Central memory CD8-positive, alpha-beta T cell (primary cell): ENCODE results near the gene VWA5B2.

Experiments
- ATAC-seq: fragments of 150-1000 bp; cut with Tn5 transposase; replicated peaks from 2 replicates; pipeline ENCODE4 v1.10.0; 2022; ENCODE audit warnings: mild to moderate bottlenecking, moderate FRiP score, moderate number of reproducible peaks; ENCODE audit not compliant: poor library complexity, severe bottlenecking; ENCODE audit errors: extremely low read depth
- DNase-seq, 2 donors: peaks; one replicate each; pipeline ENCODE4 v3.0.0; 2021; ENCODE audit warnings: low spot score in 2 of 2
- H3K27ac Mint-ChIP-seq: one replicate; pipeline ENCODE4 v1.8.0; 2022; ENCODE audit warnings: low read depth, mild to moderate bottlenecking, moderate library complexity, mixed read lengths
- H3K27me3 Mint-ChIP-seq: one replicate; pipeline ENCODE4 v1.8.0; 2022; ENCODE audit warnings: mixed read lengths
- H3K36me3 Mint-ChIP-seq: one replicate; pipeline ENCODE4 v1.8.0; 2022; ENCODE audit warnings: mild to moderate bottlenecking, moderate library complexity, mixed read lengths; ENCODE audit not compliant: insufficient read depth
- H3K4me1 Mint-ChIP-seq: one replicate; pipeline ENCODE4 v1.8.0; 2022; ENCODE audit warnings: mixed read lengths
- H3K4me3 Mint-ChIP-seq: one replicate; pipeline ENCODE4 v1.8.0; 2022; ENCODE audit warnings: mild to moderate bottlenecking, moderate library complexity, mixed read lengths
- H3K9me3 Mint-ChIP-seq: one replicate; pipeline ENCODE4 v1.8.0; 2022; ENCODE audit warnings: mixed read lengths

VWA5B2 gene

DNA sequence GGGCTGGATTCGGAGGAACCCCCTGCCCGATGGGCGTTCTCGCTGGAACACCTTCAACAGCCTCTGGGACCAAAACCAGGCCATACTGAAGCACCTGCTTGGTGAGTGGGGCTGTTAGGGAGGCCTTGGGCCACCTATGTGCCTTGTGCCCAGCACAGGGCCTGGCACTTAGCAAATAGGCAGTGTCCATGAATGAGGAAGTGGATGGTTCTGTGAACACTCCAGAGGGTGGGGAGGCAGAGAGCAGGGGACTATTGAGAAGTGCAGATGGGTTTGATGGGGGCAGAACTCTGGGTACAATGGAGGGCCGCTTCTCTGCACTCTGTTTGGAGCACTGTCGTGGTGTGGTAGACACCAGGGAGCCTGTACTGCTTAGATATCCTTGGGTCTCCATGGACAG lies 48.0 kb downstream of the VWA5B2 start:
- H3K27me3 Mint-ChIP-seq, result peaks cover 63% of the 10 kb centered on the region
- no peaks in the 10 kb centered on the region for H3K9me3 Mint-ChIP-seq
- no peak overlapping the region for H3K4me3 Mint-ChIP-seq
- peaks cover 7% of the 10 kb centered on the region for H3K4me1 Mint-ChIP-seq
- no peaks in the 10 kb centered on the region for H3K36me3 Mint-ChIP-seq
- H3K27ac Mint-ChIP-seq, result no peak overlapping the region
- ATAC-seq (no peak), DNase-seq (no peak)

DNA sequence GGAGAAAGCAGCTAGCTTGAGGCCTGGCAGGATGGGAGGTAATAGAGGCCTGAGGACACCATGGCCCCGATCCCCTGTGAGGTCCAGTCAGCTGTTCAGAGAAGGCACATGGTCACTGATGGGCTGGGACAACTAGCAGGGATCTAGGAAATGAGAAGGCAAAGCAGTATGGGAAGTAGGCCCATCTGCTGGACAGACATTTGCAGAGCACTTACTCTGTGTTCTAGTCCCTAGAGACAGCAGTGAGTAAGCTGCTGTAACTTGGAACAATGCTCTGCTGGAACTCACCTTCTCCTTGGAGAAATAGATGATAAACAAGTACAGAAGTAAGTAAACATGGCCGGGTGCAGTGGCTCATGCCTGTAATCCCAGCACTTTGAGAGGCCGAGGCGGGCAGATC lies 53.6 kb downstream of the VWA5B2 start:
- Mint-ChIP-seq H3K4me3 (no peak overlapping the region), H3K9me3 (no peaks in the 10 kb centered on the region), H3K27me3 (peaks cover 50% of the 10 kb centered on the region), H3K4me1 (no peaks in the 10 kb centered on the region), H3K36me3 (no peaks in the 10 kb centered on the region), H3K27ac (no peak overlapping the region)
- ATAC-seq (no peak), DNase-seq (no peak)

DNA sequence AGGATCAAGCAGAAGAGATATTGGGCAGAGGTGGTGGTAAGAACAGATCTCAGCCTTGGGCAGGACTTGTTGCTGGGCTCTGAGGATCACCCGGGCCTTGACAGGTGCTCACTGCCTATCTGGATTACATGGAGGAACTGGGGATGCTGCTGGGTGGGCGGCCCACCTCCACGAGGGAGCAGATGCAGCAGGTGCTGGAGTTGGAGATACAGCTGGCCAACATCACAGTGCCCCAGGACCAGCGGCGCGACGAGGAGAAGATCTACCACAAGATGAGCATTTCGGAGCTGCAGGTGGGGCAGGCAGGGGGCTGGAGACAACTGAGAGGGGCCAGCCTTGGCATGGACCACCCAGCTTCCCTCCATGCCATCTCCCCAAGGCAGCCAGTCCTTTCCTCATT lies 54.3 kb downstream of the VWA5B2 start:
- H3K4me1 Mint-ChIP-seq, result no peaks in the 10 kb centered on the region
- H3K4me3 Mint-ChIP-seq, result no peak overlapping the region
- H3K27me3 Mint-ChIP-seq, result peaks cover 43% of the 10 kb centered on the region
- ATAC-seq, result no peak
- DNase-seq, result no peak
- no peaks in the 10 kb centered on the region for H3K36me3 Mint-ChIP-seq
- H3K27ac Mint-ChIP-seq, result no peak overlapping the region
- no peaks in the 10 kb centered on the region for H3K9me3 Mint-ChIP-seq

DNA sequence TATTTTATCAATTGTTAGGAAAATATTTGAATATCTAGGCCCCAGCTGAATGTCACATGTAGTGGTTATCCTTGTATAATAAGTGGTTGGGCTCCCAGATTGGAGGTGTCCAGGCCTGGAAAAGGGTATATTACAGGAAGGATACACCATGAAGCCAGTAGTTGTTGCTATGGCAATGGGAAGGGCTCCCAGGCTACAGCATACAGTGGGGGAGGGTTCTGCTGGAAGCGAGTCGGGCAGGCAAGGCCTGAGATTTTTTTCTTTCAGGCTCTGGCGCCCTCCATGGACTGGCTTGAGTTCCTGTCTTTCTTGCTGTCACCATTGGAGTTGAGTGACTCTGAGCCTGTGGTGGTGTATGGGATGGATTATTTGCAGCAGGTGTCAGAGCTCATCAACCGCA lies 55.3 kb downstream of the VWA5B2 start:
- no peak overlapping the region for H3K4me3 Mint-ChIP-seq
- no peaks in the 10 kb centered on the region for H3K9me3 Mint-ChIP-seq
- H3K4me1 Mint-ChIP-seq, result no peaks in the 10 kb centered on the region
- DNase-seq (no peak), ATAC-seq (no peak)
- H3K27me3 Mint-ChIP-seq, result peaks cover 34% of the 10 kb centered on the region
- H3K36me3 Mint-ChIP-seq, result no peaks in the 10 kb centered on the region
- no peak overlapping the region for H3K27ac Mint-ChIP-seq

DNA sequence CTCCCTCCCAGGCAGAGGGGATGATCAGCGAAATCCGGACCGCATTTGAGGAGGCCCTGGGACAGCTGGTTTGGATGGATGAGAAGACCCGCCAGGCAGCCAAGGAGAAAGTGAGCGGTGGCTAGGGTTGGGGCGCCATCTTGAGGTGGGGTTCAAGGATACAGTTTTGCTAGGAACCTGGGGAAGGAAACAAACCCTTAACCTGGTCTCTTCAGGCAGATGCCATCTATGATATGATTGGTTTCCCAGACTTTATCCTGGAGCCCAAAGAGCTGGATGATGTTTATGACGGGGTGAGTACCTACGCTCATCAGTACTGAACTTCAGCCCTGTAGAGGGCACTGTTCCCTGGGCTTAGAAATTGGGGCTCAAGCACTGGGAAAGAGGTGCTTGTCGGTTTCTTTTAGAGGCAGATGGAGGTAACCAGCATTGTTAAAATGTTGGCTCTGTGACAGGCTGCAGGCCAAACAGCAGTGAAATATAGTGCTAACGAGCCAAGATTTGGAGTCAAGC lies 60.1 kb downstream of the VWA5B2 start:
- peak; percentile 64 for ATAC-seq
- no peaks in the 10 kb centered on the region for H3K9me3 Mint-ChIP-seq
- H3K36me3 Mint-ChIP-seq, result no peaks in the 10 kb centered on the region
- no peak overlapping the region for H3K27ac Mint-ChIP-seq
- peak; percentile 27 to 39 for DNase-seq
- H3K27me3 Mint-ChIP-seq, result peaks cover 28% of the 10 kb centered on the region
- no peaks in the 10 kb centered on the region for H3K4me1 Mint-ChIP-seq
- no peak overlapping the region for H3K4me3 Mint-ChIP-seq

DNA sequence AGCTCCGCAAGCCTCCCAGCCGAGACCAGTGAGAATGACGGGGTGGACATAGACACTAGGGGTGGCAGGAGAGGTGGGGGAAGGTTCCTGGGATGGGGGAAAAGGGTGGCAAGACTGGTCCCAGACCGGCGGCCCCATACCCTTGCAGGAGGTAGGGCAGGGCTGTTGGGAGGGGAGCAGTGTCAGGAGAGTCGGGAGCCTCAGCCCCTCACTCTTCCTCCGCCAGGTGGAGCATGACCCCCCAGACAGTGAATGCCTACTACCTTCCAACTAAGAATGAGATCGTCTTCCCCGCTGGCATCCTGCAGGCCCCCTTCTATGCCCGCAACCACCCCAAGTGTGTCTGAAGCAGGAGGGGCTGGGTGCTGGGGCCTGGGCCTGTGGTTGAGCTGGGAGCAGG lies 60.9 kb downstream of the VWA5B2 start:
- Mint-ChIP-seq H3K4me3 (no peak overlapping the region), H3K9me3 (no peaks in the 10 kb centered on the region), H3K36me3 (no peaks in the 10 kb centered on the region), H3K4me1 (no peaks in the 10 kb centered on the region), H3K27me3 (peaks cover 26% of the 10 kb centered on the region), H3K27ac (no peak overlapping the region)
- DNase-seq (no peak), ATAC-seq (no peak)

DNA sequence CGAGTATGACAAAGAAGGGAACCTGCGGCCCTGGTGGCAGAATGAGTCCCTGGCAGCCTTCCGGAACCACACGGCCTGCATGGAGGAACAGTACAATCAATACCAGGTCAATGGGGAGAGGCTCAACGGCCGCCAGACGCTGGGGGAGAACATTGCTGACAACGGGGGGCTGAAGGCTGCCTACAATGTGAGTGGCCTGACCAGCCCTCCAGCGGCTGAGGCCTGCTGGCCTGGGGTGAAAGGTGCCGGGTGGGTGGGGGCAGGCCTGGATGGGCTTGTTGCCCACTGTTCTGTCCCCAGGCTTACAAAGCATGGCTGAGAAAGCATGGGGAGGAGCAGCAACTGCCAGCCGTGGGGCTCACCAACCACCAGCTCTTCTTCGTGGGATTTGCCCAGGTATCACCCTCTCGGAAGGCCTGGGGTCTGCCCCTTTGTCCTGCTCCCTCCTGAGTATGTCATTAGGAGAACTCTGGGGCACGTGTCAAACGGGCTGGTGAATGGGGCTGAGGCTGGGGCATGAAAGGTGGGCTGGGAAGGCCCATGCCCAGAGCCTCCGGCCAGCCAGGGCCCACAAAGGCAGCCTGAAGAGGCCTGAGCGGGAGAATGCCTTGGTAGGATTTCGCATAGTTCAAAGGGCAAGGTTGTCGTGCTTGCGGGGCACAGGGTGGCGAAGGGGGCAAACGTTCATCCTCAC lies 61.8 kb downstream of the VWA5B2 start:
- ATAC-seq, result no peak
- no peaks in the 10 kb centered on the region for H3K9me3 Mint-ChIP-seq

More for the DNA sequence above, 61.8 kb downstream of the VWA5B2 start:
- Mint-ChIP-seq H3K27me3 (peaks cover 18% of the 10 kb centered on the region), H3K27ac (peak overlapping the region; percentile 46), H3K36me3 (no peaks in the 10 kb centered on the region), H3K4me3 (no peak overlapping the region), H3K4me1 (no peaks in the 10 kb centered on the region)
- DNase-seq, result no peak
